ENCODE data around the gene TRIM69. TPM values are rescaled to one million over a fixed set of nuclear protein-coding genes. Genes with fewer than 3 reads are reported as not detected.

The TRIM69 gene
- total and polyA plus RNA-seq, 2 of the 8 experiments (the other 6 are each of a cell fraction or from before 2014, with no cell fraction given): 4.3 to 6.2 TPM

GRCh38 chr15:44727485-44728231 lies 8.7 kb upstream of the TRIM69 start (continued):
- TF ChIP-seq SIN3A (conservative IDR thresholded peaks at IDR 0.05 in 1 of 2, IDR thresholded peaks at IDR 0.05 in 1 of 2; ENCODE audit: low read depth in 1 of 2, low read length in 2 of 2) (no peak), POU5F1 (IDR thresholded peaks at IDR 0.05; ENCODE audit: low read depth, low read length) (no peak), SUZ12 (IDR thresholded peaks at IDR 0.05; ENCODE audit: low read length) (no peak)

Data from H1 (cell line).